ENCODE data around the gene BZW1. TPM values are rescaled to one million over a fixed set of nuclear protein-coding genes. Genes with fewer than 3 reads are reported as not detected.
A peak's percentile ranks its signal among the peaks of the same experiment; 100 is the strongest.

The BZW1 gene
- total RNA-seq, 1 donor = 590 TPM

- peak within 1 kb of the TSS; percentile 99 for H3K27ac ChIP-seq (ENCODE audit: low read depth, low read length)
- H3K4me1 ChIP-seq (ENCODE audit: insufficient read depth, low read length) = peaks cover 25% of the 10 kb centered on the region
- no peak for TF ChIP-seq CTCF (IDR thresholded peaks at IDR 0.05; ENCODE audit: extremely low read depth, low read depth, low read length)
- peaks cover 46% of the 10 kb centered on the region for H4K20me1 ChIP-seq (ENCODE audit: insufficient read depth, low read length)
- no peaks in the 10 kb centered on the region for H3K9me3 ChIP-seq (ENCODE audit: low read depth, low read length)
- H3K36me3 ChIP-seq (ENCODE audit: insufficient read depth, low read length) = peaks cover 19% of the 10 kb centered on the region
- peak within 1 kb of the TSS; percentile 91 for H3K4me2 ChIP-seq (ENCODE audit: insufficient read depth, low read length)
- DNase-seq (ENCODE audit: insufficient read length, low spot score, missing footprints) = peak; percentile 97
- H3K27me3 ChIP-seq (ENCODE audit: insufficient read depth, low read length) = no peaks in the 10 kb centered on the region
- H2AFZ ChIP-seq (ENCODE audit: low read length) = peak within 1 kb of the TSS; percentile 97
- H3K4me3 ChIP-seq (ENCODE audit: insufficient read depth, low read length) = peak within 1 kb of the TSS; percentile 99
- H3K79me2 ChIP-seq (ENCODE audit: insufficient read depth, low read length) = peaks cover 51% of the 10 kb centered on the region
Measured at GRCh38 chr2:200864176-200865034, 52.7 kb downstream of the BZW1 start, which contains the start of gene CLK1. Gene CLK1, minus strand, starts transcription at chr2:200864658. Its CDS starts 2,796 bp downstream, at chr2:200861862.

- Histone ChIP-seq H3K9me3 (ENCODE audit: low read depth, low read length) (no peaks in the 10 kb centered on the region), H3K4me1 (ENCODE audit: insufficient read depth, low read length) (peaks cover 4% of the 10 kb centered on the region), H3K27ac (ENCODE audit: low read depth, low read length) (no peak overlapping the region), H3K79me2 (ENCODE audit: insufficient read depth, low read length) (peaks cover 5% of the 10 kb centered on the region), H3K4me2 (ENCODE audit: insufficient read depth, low read length) (no peak overlapping the region), H3K27me3 (ENCODE audit: insufficient read depth, low read length) (no peaks in the 10 kb centered on the region), H3K4me3 (ENCODE audit: insufficient read depth, low read length) (no peak overlapping the region), H3K36me3 (ENCODE audit: insufficient read depth, low read length) (peaks cover 7% of the 10 kb centered on the region), H2AFZ (ENCODE audit: low read length) (no peak overlapping the region), H4K20me1 (ENCODE audit: insufficient read depth, low read length) (no peaks in the 10 kb centered on the region)
- no peak for DNase-seq (ENCODE audit: insufficient read length, low spot score, missing footprints)
- TF ChIP-seq CTCF (IDR thresholded peaks at IDR 0.05; ENCODE audit: extremely low read depth, low read depth, low read length) = no peak
Measured at GRCh38 chr2:200869014-200869413, 57.3 kb downstream of the BZW1 start.

- Histone ChIP-seq H3K4me3 (ENCODE audit: insufficient read depth, low read length) (no peak overlapping the region), H3K36me3 (ENCODE audit: insufficient read depth, low read length) (peaks cover 26% of the 10 kb centered on the region), H3K4me1 (ENCODE audit: insufficient read depth, low read length) (no peaks in the 10 kb centered on the region), H3K27ac (ENCODE audit: low read depth, low read length) (no peak overlapping the region), H2AFZ (ENCODE audit: low read length) (no peak overlapping the region), H3K79me2 (ENCODE audit: insufficient read depth, low read length) (no peaks in the 10 kb centered on the region), H3K9me3 (ENCODE audit: low read depth, low read length) (no peaks in the 10 kb centered on the region), H3K27me3 (ENCODE audit: insufficient read depth, low read length) (no peaks in the 10 kb centered on the region), H3K4me2 (ENCODE audit: insufficient read depth, low read length) (no peak overlapping the region), H4K20me1 (ENCODE audit: insufficient read depth, low read length) (no peaks in the 10 kb centered on the region)
- TF ChIP-seq CTCF (IDR thresholded peaks at IDR 0.05; ENCODE audit: extremely low read depth, low read depth, low read length) = no peak
- DNase-seq (ENCODE audit: insufficient read length, low spot score, missing footprints) = no peak
Measured at GRCh38 chr2:200871151-200871550, 59.4 kb downstream of the BZW1 start.

- no peak overlapping the region for H3K4me3 ChIP-seq (ENCODE audit: insufficient read depth, low read length)
- H3K36me3 ChIP-seq (ENCODE audit: insufficient read depth, low read length) = peaks cover 32% of the 10 kb centered on the region
- no peak overlapping the region for H3K4me2 ChIP-seq (ENCODE audit: insufficient read depth, low read length)
- H2AFZ ChIP-seq (ENCODE audit: low read length) = no peak overlapping the region
- H3K9me3 ChIP-seq (ENCODE audit: low read depth, low read length) = no peaks in the 10 kb centered on the region
- H3K27ac ChIP-seq (ENCODE audit: low read depth, low read length) = no peak overlapping the region
- no peak for DNase-seq (ENCODE audit: insufficient read length, low spot score, missing footprints)
- no peak for TF ChIP-seq CTCF (IDR thresholded peaks at IDR 0.05; ENCODE audit: extremely low read depth, low read depth, low read length)
- H3K4me1 ChIP-seq (ENCODE audit: insufficient read depth, low read length) = no peaks in the 10 kb centered on the region
- no peaks in the 10 kb centered on the region for H4K20me1 ChIP-seq (ENCODE audit: insufficient read depth, low read length)
- H3K79me2 ChIP-seq (ENCODE audit: insufficient read depth, low read length) = no peaks in the 10 kb centered on the region
- H3K27me3 ChIP-seq (ENCODE audit: insufficient read depth, low read length) = no peaks in the 10 kb centered on the region
Measured at GRCh38 chr2:200873560-200873959, 61.9 kb downstream of the BZW1 start.

Measured in osteoblast (primary cell).